ENCODE results near the gene TTC27.
"Not testable (repeated sequence)": the region's sequence is repeated elsewhere in the genome, so short reads cannot be mapped to it uniquely, and the experiment has no call there.

TTC27 gene

DNA sequence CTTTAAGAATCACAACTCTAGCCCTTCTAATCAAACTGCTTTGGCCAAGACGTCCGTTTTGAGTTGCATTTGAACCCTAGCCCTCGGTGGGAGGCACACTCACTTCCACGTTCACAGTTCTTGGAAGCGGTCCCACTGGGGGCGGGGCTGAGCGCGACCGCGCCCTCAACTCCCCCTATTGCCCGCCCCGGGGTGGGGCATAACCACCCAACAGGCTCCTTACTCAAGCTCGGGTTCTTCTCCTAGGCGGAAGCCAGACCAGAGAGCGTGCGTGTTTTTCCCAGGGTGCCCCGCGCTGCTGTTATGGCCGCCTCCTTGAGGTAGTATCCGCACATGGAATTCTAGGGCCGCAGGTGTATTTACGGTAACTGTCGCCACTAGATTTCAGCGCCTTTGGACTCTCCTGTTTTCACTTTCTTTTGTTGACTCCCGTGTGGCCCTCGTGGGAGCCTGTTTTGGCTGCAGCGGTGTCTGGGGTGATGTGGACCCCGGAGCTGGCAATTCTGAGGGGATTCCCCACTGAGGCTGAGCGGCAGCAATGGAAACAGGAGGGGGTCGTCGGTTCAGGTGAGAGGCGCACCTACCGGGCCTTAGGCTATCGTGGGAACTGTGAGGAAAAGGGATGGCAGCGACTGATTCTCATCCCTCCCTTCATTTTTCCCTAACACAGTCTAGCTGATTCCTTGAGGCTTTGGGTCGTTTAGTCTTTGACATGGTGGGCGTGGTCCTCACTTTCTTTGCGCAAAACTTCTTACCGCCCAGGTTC is at the start of gene TTC27:
TSS of gene TTC27 (plus strand) at position 237 of the 766 bp plus-strand sequence. CDS start at position 480, 243 bp downstream.
- peak; percentile 81 for DNase-seq

DNA sequence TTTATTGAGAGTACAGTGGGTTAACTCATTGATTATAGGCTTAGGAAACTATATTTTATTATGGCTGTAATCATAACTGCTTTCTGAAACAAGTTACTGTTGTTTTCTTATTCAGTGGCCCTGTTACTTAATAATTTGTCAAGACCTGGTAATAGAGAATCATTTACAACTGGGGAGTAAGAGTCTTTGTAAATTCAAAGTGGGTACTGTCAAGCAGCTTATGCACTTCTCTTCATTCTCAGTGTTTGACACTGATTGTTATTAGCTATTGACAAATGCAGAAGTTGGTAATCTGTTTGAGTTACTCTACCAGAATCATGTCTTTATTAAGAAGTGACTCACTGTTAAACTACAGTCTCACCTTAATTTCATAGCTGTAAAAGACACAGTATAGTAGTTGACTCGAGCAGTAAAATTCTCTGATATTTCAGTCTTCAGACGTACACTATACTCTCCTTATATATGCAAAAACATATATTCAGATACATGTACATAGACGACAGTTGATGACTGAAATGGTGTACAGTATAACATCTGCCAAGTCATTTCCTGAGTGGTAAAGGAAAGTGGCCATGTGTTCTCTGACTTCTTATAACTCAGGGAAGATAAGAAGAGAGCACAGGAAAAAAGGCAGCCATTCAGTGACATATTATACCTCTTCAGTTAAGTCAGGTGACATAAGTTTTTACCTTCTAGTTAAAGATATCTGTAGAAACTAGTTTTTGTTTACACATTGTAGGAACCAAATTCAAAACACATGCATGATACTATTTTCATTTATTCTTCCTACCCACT is 36.0 kb upstream of the TTC27 start:
- DNase-seq = no peak

DNA sequence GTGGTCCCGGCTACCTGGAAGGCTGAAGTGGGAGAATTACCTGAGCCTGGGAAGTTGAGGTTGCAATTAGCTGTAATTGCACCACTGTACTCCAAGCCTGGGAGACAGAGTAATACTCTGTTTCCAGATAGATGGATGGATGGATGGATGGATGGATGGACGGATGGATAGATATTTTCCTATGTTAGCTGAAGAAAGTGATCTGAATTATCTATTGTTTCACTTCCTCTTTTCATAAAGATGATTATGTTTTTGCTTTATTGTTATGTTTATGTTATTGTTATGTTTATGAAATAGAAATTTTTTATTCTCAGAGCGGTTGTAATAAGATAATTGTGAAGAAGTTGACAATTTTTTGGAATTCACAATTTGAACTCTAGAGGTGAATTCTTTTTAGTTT is 33.3 kb upstream of the TTC27 start:
- no peak for DNase-seq

DNA sequence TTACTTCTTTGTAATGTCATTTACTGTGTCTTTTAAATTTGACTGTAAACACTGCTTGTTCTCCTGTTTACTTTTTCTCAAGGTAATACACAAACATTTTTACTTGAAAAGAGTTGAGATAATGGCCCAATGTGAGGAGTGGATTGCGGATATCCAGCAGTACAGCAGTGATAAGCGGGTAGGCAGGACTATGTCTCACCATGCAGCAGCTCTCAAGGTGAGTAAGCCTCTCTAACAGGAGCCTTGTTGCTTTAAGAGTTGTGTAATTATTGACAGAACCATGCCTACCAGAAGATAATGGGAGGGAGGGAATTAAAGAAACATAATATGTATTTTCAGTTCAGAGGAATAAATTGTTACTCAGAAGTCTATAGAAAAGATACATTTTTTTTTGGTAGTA is 16.5 kb upstream of the TTC27 start:
- DNase-seq = no peak

GRCh38 chr2:32611771-32612170 is 16.1 kb upstream of the TTC27 start:
- no peak for DNase-seq

DNA sequence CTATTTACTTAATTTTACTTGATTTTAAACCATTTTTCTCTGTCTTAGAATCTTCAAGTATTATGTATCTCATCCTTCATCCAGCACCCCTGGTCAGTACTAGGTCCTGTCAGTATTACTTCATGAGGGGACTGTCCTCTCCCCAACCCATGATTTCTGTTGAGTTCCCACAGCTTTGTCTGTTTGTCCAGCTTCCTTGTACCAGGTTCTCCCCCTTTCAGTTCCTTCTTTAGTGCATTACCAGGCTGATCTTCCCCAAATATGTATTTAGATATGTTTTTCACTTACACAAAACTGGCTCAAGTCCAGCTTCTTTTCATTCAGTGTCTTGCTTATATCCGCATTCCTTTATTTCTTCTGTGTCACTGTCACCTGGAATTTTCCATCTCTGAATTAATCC is 13.8 kb upstream of the TTC27 start:
- DNase-seq = no peak

GRCh38 chr2:32617599-32618189 is 10.2 kb upstream of the TTC27 start:
- DNase-seq = no peak

DNA sequence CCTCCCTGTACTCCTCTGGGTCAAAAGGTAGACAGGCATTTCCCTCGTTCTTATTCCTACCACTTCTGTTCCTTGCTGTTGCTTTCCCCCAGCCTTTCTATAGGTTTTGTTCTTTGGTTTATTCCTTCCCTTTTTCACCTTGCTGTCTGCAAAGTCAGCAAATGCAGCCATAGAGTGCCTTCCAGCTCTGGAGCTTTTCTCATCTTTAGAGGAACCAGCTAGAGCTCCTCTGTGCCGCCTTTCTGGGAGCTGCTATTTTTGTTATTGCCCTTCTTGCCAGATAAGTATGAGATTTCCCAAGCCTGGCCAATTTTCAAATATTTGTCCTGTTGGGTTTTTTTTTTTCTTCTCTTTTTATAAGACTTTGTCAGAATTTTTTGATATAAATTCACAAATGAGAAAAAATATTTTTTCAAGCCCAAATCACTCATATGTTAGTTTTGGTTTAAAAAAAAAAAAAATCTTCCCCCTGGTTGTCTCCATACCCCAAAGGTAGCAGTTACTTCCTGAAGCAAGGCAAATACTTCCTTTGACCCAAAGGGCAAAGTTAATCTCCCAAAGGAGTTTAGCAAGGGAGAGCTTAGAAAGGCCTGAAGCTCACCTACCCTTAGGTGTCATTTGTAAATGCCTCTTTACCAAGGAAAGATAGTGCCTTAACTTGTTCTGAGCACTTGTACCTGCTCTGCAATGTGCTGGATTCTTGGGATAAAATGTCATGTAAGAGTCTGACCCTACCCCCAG is 5.1 kb upstream of the TTC27 start:
- DNase-seq = no peak

DNA sequence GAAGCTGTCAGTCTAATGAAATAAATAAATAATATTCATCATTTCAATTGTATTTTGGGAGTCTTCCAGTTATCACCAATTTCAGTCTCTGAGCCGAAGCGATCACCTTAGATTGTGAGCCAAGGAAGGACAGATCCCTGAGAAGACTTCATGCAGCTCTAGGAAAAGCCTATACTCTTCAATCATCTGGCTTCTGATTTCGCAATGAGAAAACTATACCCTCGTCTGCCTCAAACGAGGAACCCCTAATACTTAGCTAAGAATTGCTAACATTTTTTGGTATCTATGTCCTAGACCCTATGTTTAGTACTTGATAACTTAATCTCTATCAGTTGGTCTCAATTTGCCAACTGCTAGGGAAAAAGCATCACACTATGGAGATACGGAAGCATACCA is 4.5 kb upstream of the TTC27 start:
- DNase-seq = no peak

- no peak for DNase-seq
These were observed 3.0 kb upstream of the TTC27 start for GRCh38 chr2:32624812-32625211.

DNA sequence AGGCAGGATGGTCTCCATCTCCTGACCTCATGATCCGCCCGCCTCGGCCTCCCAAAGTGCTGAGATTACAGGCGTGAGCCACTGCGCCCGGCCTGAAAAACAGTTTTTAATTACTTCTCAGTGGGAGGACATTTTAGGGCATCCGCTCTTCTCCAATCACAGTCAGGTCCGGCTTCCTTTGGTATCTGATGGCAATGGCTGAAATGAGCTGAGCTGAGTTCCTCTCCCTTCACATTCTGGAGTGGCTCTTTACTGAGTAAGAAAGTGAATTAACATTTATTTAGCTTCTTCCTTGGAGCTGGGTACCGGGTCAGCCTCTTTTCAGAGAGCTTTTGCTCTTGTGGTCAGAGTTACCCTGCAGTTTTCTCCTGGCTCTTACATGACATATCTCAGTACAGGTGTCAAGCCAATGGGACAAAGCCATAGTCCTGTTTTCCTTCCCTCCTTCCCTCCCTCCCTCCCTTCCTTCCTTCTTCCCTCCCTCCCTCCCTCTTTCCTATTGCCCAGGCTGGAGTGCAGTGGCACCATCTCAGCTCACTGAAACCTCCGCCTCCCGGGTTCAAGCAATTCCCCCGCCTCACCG is 1.1 kb upstream of the TTC27 start:
- no peak for DNase-seq

DNA sequence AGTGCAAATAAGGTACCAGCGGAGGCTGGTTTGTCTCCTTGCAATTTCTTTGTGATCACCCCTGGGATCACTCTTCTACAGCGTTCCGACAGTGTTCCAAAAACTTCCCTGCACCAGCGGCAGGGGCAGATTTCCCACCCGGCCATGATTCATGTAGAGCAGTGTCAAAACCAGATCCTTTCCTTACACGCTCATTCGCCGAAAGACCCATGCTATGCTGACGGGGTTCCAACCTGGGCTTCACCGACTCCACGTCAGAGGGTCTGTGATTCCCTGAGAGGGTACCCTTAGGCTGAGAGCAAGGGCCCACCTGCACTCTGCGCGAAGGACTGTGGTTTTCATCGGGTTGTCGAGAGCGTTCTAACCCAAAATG is 423 bp upstream of the TTC27 start:
- no peak for DNase-seq

GRCh38 chr2:32632089-32632488 is 4.2 kb downstream of the TTC27 start:
- no peak for DNase-seq

DNA sequence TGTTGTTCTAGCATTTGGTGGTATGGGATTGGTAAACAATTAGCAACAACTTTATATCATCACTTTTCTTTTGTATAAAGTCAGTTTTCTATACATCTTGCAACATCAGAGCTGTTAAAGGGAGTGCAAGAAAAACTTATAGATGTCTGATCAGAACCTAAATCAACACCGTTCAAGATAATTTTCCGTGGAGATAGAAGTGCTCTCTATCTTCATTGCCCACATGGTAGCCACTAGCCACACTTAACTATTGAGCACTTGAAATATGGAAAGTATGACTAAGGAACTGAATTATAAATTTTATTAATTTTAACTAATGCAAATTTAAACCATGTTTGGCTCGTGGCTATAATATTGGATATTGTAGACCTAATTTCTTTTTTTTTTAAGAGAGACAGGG is 5.2 kb downstream of the TTC27 start:
- DNase-seq = no peak

GRCh38 chr2:32638548-32638947 is 10.7 kb downstream of the TTC27 start:
- DNase-seq = not testable (repeated sequence)

DNA sequence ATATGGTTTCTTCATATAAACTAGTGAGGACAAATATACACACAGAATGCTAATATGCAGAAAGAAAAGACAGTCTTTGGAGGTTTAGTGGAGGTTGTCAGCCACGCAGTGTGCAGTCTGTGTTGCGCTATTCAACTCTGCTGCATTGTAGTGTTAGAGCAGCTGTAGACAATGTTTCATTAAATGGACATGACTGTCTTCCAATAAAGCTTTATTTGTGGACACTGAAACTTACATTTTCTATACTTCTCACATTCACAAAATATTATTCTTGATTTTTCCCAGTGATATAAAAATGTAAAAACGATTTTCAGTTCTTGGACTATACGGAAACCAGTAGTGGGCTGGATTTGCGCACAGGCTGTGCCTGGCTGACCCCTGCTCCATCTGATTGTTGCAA is 13.3 kb downstream of the TTC27 start:
- no peak for DNase-seq

DNA sequence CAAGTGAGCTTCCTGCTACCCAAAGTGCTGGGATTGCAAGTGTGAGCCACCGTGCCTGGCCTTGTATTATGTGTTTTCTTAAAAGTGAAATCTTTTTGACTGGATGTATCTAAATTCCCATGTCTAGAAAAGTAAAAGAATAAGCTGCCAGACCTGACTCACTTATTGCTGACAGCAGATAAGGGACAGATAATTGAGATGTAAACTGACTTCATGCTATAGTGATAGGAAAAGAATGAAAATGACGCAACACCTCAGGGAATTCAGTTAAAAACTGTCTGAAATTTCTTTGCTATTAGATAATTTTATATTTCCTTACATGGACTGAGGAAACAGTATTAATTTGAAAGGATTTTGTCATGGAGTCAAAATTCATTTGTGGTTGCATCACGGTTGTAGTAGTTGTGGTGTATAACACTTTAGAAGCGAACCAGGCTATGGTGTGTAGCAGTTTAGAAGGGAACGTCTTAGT is 19.4 kb downstream of the TTC27 start:
- no peak for DNase-seq

DNA sequence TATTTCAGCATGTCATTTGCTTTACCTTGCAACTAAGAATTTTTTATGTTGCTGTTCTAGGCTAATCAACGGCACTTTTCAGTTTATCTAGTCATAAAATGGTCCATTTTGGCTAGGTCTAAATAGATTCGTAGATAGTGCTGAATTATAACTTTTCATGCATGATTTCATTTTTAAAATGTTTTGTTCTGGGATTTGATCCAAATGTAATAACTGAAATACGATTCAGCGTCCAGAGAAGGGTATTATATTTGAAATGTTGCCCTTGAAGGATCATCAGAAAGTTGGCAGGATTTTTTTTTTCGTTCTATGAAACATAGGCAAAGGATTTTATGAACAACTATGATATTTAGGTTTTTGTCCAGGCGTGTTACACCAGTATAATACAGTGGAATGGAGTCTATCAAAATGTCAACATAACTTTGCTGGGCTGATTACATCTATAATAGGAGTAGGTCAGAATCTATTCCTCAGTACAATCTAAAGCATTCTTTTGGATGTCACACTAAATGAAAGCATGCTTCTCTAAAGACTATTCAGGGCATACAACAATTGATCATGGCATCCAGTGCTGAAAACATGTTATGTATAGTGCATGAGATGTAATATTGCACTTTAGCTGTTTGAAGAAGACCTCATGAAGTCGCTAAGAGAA is 24.8 kb downstream of the TTC27 start:
- DNase-seq = peak; percentile 75

- DNase-seq = no peak
These were observed 28.2 kb downstream of the TTC27 start for GRCh38 chr2:32656069-32656468.

- DNase-seq = no peak
These were observed 36.0 kb downstream of the TTC27 start for GRCh38 chr2:32663864-32664263.

- DNase-seq = no peak
These were observed 38.9 kb downstream of the TTC27 start for GRCh38 chr2:32666704-32667103.

DNA sequence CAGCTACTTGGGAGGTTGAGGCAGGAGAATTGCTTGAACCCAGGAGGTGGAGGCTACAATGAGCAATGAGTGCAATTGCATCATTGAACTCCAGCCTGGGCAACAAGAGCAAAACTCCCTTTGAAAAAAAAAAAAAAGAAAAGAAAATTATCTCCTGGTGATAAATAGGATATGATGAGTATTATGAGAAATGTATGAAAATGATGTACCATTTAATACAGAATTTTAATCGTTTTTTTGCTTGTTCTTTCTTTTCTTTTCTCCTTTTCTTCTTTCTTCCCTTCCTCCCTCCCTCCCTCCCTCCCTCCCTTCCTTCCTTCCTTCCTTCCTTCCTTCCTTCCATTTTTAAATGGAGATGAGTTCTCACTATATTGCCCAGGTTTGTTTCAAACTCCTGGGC is 40.4 kb downstream of the TTC27 start:
- DNase-seq = no peak
